ENCODE measurements around the gene TRAF3IP3.
"Not testable (repeated sequence)": the region's sequence is repeated elsewhere in the genome, so short reads cannot be mapped to it uniquely, and the experiment has no call there.

Gene TRAF3IP3

GRCh38 chr1:209768354-209768774 is 12.5 kb downstream of the TRAF3IP3 start:
- peak in 3 of 4 experiments; percentile 43 to 62 (median 58) for DNase-seq

DNA sequence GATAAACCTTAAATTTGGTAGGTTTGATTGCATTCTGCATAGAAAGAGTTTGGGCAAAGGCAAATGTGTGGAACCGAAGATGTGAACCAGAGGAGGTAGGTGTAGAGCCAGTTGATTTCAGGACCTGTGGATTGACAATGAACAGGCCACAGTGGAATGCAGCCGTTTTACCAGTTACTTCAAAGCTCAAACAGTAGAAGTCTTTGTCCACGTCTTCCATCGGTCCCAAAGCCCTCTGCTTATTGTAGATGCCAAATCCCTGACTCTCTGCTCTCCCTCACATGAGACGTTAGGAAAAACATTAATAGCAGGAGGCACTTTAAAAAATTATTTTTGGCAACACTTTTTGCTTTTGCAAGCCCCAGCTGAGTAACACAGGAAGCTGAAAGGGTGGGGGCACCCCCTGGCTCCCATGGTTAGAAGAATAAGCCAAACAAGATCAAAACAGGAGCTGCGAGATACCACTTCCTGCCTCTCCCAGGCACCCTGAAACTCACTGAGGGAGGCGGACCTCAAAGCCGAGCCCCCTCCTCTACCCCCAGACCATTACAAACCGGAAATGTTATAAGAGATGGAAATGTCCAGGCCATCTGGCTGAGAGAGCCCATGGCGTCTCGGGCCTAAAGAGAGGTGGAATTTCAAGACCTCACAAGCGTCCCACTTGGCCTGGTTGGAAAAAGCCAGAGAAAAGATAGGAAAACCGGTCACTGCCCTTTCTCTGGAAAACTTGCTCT is 13.5 kb downstream of the TRAF3IP3 start:
- DNase-seq = peak; percentile 76 to 87 (median 86)

DNA sequence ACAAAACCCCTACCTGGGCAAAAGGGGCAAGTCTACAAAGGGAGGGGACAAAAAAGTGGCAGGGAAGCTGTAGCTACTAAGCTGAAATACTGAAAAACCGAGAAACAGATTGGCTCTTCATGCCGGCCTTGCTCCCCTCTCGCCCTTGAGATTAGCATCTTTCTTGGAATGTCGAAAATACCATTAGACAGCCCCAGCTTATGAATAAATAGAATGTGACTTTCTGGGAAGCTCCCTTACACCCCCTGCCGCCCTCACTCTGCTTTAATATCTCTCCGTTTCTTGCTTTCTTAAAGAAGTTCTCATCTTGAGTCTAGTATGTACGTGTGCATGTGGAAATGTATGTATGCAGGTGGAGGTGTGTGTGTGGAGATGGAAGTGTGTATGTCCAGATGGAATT is 14.1 kb downstream of the TRAF3IP3 start:
- DNase-seq = peak in 3 of 4 experiments; percentile 48 to 63 (median 49)

DNA sequence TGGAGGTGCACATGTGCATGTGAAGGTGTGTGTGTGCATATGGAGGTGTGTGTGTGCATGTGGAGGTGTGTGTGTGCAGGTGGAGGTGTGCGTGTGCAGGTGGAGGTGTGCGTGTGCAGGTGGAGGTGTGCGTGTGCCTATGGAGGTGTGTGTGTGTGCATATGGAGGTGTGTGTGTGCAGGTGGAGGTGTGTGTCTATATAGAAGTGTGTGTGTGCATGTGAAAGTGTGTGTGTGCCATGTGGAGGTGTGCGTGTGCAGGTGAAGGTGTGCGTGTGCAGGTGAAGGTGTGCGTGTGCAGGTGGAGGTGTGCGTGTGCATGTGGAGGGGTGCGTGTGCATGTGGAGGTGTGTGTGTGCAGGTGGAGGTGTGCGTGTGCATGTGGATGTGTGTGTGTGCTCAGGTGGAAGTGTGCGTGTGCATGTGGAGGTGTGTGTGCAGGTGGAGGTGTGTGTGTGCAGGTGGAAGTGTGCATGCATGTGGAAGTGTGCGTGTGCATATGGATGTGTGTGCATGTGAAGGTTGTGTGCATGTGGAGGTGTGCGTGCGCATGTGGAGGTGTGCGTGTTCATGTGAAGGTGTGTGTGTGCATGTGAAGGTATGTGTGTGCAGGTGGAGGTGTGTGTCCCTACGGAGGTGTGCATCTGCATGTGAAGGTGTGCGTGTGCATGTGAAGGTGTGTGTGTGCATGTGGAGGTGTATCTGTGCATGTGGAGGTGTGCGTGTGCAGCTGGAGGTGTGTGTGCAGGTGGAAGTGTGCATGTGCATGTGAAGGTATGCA is 15.0 kb downstream of the TRAF3IP3 start:
- peak in 1 of 4 experiments; percentile 19 for DNase-seq

DNA sequence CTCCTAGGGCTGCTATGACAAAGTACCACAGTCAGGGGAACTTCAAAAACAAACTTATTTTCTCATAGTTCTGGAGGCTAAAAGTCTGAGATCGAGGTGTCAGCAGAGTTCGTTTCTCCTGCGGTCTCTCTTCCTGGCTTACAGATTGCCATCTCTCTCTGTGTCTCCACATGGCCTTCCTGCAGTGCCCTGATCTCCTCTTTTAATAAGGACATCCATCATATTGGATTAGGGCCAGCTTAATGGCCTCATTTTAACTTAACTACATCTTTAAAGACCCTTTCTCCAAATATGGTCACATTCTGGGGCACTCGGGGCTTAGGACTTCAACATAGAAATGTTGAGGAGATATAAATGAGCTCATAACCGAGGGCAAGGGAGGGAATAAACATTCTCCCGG is 16.3 kb downstream of the TRAF3IP3 start:
- peak in 2 of 4 experiments; percentile 21 to 25 for DNase-seq

DNA sequence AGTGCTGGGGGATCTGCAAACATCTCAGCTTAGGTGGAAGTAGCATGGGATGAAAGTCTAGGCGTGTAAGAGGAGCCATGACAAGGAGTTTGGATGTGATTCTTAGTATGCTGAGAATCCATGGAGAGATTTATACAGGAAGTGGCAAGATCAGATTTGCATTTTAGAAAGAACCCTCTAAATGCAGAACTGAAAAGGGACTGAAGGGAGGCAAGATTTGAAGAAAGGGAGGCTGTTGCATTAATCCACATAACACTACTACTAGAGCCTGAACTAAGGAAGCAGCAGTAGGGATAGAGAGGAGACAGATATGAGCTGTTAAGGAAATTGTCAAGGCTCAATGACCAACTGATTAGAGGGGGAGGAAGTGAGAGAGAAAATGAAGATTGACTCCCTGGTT is 18.7 kb downstream of the TRAF3IP3 start:
- peak in 2 of 4 experiments; percentile 30 to 46 for DNase-seq

- no peak for DNase-seq
These were observed 19.8 kb downstream of the TRAF3IP3 start for GRCh38 chr1:209775678-209776077.

DNA sequence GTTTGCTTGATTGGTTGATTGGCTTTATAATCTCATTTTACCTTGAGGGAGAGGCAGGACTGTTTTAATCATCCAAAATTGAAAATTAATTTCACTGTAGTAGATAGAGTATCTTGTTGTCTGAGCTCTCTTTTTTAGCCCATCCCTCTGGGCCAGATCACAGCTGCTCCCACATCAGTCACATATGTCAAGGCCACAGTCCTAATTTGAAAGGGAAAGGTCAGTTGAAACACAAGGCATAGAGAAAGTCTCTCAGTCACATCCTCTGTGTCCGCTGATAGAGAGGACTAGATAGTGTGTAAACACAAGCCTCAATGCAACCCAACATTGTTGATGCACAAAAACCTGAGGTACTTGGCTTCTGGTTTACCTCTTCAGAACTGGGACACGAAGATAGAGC is 21.7 kb downstream of the TRAF3IP3 start:
- DNase-seq = no peak

DNA sequence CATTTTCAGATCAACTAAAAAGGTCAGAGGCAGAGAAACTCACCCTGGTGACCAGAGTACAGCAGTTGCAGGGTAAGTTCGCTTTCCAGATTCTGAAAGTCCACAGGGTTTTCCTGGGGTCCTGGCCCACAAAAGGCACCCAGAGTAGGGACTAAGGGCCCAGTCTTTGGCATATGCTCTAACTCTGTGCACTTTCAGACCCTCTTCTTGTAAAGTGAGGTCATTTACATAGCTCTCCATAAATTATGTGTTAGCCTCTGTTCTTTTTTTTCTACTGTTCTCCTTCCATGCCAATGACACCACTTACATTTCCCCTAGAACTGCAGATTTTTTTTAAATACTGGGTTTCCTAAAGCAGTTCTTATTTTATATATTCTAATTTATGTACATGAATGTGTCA is 22.2 kb downstream of the TRAF3IP3 start:
- DNase-seq = no peak

DNA sequence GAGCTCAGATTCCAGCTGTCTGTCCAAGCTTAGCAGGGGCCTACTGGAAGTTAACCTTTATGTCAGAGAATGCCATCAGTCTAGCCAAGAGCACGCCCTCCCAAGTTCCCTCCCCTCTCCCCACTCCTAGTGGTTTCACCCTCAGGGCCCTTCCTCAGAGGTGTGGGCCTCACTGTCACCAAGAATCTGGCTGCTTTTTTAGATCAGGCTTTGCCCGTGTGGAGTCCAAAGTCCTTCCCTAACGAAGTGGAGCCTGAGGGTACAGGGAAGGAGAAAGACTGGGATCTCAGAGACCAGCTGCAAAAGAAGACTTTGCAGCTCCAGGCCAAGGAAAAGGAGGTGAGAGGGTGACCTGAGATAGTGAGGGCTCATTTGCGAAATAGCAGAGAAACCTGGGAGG is 24.4 kb downstream of the TRAF3IP3 start:
- no peak for DNase-seq

DNA sequence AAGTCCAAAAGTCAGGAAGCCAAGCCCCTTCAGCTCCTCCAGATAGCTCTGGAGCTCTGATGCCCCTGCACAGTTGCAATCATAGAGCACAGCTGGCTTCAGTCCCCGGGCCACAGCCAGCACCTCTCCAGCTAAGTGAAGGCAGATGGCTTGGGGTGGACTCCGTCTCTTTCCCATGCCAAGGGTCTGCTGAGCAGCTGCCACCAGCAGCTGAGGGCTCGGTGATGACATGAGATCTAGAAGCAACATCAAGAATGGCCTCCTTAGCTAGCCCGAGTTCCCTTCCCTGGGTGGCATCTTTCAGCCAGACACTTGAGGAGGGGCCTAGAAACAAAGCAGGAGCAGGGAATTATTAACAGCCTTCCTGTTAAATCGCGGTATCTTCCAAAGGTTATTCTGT is 27.5 kb downstream of the TRAF3IP3 start:
- DNase-seq = no peak

GRCh38 chr1:209784265-209785169 is 28.7 kb downstream of the TRAF3IP3 start, which contains the start of gene C1orf74:
Gene C1orf74, minus strand, starts transcription at chr1:209784559. Its CDS starts 925 bp downstream, at chr1:209783634.
- DNase-seq = peak; percentile 100

DNA sequence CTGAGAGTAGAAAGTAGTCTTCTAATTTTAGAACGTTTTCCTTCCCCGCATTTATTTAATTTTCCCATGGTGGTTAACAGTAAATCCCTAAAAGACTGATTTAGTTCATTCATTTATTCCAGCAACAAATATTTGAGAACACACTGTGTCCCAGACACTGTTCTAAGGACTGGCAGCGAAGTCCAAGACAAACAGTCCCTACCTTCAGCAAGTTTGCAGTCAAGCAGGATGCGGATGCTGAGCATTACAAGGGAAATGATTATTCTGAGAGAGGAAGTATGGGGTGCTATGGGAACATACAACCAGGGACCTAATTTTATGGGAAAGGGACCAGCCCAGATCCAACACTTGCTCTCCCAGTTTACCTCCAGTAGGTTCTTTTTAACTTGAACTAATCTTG is 29.7 kb downstream of the TRAF3IP3 start:
- no peak for DNase-seq

DNA sequence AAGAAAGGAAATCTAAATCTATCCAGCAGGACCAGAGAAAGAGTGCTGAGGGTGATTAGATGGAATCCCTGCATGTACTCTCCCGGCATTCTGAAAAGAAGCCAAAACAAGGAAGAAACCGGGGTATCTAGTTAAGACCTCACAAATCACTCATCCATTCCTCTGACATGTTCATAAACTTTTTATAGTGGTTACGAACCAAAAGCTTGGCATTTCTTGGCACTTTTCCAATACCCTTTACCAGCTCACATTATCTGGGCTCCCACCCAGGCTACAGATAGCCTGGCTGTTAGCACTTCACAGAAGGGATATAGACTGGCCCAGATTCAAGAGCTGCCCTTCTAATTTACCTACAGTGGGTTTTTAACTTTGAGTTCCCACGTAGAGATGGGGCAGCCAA is 30.3 kb downstream of the TRAF3IP3 start:
- no peak for DNase-seq

DNA sequence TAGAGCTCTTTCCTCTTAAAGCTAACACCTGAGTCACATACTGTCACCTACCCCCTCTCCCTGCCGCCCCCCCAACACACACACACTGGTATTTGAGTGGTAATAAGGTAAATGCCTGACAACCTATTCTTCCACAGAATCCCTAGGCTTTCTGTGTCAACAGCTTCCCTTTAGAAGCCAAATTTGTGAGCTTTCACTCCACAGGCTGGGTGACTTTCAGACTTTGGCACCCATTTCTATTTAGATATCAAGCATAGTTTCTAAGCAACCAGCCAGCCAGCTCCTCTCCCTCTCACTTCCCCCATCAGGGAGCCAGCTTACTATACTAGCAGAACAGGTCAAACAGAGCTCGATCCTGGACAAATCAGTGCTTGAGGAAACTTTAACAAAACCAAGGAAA is 31.7 kb downstream of the TRAF3IP3 start:
- DNase-seq = no peak

DNA sequence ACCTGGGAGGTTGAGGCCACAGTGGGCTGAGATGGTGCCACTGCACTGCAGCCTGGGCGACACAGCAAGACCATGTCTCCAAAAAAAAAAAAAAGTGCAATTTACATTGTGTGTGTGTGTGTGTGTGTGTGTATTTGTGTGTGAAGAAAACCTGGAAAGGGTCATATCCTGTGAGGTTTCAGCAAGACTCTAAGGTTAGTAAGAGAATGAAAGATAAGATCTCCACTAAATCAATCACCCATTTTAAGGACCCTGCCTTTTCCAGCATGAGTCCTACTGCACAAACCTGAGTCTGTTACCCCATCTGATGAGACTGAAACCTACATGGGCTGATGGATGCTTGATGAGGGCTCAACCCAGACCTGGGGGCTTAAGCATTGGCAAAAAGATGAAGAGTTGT is 33.4 kb downstream of the TRAF3IP3 start:
- no peak for DNase-seq

DNA sequence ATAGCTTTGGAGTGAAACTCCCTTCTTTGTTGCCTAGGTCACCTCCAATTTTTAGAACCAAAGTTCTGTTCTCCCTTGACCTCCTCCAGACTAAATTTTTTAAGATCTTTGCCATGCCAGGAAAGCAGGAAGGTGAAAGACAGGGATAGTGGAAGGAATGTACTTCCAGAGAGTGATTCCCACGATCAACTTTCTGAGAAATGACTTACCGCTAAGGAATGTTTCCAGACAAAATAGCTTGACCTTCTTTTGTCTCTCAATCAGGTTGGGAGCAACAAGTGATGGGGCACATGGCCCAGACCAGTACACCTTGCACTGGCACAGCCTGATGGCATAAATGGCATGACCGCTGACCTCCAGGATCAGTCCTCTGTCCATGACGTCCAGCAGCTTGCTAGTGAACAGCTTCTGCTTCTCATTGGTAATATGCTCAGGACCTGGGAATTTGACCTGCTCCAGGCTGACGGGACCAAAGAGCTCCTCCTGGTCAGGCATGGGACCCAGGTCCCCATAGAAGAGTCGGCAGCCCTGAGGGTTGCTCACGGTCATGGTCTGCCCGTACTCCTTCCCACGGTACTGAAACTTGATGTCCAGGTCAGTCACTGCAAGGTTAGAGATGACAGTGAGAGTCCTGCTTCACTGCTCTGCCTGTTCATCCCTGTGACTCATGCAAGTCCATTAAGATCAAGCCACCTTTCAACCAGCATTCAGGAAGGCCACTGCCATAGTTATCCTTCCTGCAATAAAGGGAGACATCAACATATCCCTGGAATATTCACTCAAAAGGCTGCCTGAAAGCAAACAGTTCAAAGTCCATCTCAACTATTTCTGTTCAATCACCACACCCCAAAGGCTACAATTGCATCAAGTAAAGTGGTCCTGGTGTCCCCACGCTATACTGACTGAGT is 34.7 kb downstream of the TRAF3IP3 start:
- DNase-seq = no peak

GRCh38 chr1:209791920-209792319 is 36.1 kb downstream of the TRAF3IP3 start:
- no peak for DNase-seq

GRCh38 chr1:209793711-209794110 is 37.9 kb downstream of the TRAF3IP3 start:
- not testable (repeated sequence) for DNase-seq

DNA sequence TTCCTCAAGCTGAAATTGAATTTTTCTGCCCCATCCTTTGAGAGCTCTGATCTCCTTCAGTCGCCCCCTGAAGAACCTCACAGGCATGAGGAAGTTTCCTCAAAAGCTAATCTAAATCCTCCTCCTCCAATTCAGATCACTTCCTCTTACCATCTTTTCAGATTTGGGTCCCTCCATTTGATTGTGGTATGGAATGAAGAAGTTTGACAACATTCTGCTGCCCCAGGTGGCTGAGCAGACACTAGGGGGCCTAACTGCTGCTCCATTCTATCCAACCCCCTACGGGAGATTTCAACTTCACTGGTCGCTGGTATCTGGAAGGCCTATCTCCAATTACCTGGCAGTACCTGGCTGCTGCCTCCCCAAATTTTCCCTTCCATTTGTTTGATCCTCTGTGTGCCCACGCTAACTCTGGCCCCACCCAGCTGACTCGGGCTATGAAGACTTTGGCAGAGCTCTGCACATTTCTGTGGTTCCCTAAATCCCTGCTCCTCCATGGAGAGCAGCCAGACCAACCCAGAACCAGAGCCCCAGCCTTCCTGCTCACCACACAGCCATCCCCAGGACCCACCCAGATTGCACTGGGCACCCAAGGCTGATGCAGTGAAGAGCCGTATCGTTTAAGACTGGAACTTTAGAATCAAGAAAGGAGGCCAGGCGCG is 42.3 kb downstream of the TRAF3IP3 start:
- DNase-seq = peak in 2 of 4 experiments; percentile 20 to 45

Measured in suppressor macrophage (primary cell).